Activated CD8-positive, alpha-beta T cell treated with anti-CD3 and anti-CD28 coated beads for 36 hours (primary cell): ENCODE results near the gene BFSP1. TPM values are rescaled to one million over a fixed set of nuclear protein-coding genes. Genes with fewer than 3 reads are reported as not detected.

Experiments used
- ATAC-seq: fragments of 200-7000 bp; cut with Tn5 transposase; one replicate; pipeline ENCODE4 v1.10.0; 2021; ENCODE audit warnings: mild to moderate bottlenecking, moderate library complexity
- CTCF ChIA-PET: fragments of 350-600 bp; sonication (Branson Sonifier 250); formaldehyde crosslinking; loops from one replicate; lab custom pipeline; 2021; ENCODE audit warnings: antibody characterized with exemption; lab: Charles Lee
- POLR2A ChIA-PET: fragments of 350-600 bp; sonication (Branson Sonifier 250); formaldehyde crosslinking; loops from one replicate; lab custom pipeline; 2021; ENCODE audit warnings: antibody characterized with exemption; lab: Charles Lee
- DNase-seq: peaks from one replicate; pipeline ENCODE4 v3.0.0-alpha.2; 2020
- H3K27ac Mint-ChIP-seq: one replicate; pipeline ENCODE4 v1.8.0; 2021; ENCODE audit warnings: mild to moderate bottlenecking, mixed read lengths
- H3K27me3 Mint-ChIP-seq: one replicate; pipeline ENCODE4 v1.8.0; 2021; ENCODE audit warnings: mixed read lengths
- H3K36me3 Mint-ChIP-seq: one replicate; pipeline ENCODE4 v1.8.0; 2021; ENCODE audit warnings: low read depth, mixed read lengths
- H3K4me1 Mint-ChIP-seq: one replicate; pipeline ENCODE4 v1.8.0; 2021; ENCODE audit warnings: low read depth, mixed read lengths
- H3K4me3 Mint-ChIP-seq: one replicate; pipeline ENCODE4 v1.8.0; 2021; ENCODE audit warnings: mild to moderate bottlenecking, moderate library complexity, mixed read lengths
- H3K9me3 Mint-ChIP-seq: one replicate; pipeline ENCODE4 v1.8.0; 2021; ENCODE audit warnings: mixed read lengths
- intact Hi-C: fragments of 100-400 bp; cut with micrococcal nuclease; formaldehyde crosslinking; loops from one replicate; pipeline ENCODE4 v1.10.0; 2022
- total RNA-seq, 2 experiments: library from RNA; stranded (reverse); gene quantifications; one replicate each; pipeline ENCODE4 v1.2.3, GENCODE V29; 2021
- TF ChIP-seq, protein P1 (sequence below): fragments of 200-600 bp; IDR thresholded peaks from one replicate; pipeline ENCODE4 v1.8.0; 2022; ENCODE audit warnings: antibody characterized with exemption, mild to moderate bottlenecking

BFSP1 gene
- total RNA-seq, 2 experiments from 2014 or later: 0.18 TPM

DNA sequence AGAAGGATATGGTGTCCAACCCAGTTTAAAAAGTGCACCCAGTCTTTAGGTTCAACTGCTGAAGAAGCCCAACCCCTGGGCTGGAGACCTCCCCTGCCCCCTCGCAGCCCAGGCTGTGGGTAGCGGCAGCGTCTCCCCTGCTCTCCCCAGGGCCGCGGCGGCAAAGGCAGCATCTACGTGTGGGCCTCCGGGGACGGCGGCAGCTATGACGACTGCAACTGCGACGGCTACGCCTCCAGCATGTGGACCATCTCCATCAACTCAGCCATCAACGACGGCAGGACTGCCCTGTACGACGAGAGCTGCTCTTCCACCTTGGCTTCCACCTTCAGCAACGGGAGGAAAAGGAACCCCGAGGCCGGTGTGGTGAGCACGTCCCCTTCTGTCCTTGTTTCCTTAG is 77.6 kb downstream of the BFSP1 start:
- DNase-seq: no peak
- Mint-ChIP-seq H3K4me3 (no peak overlapping the region), H3K36me3 (no peaks in the 10 kb centered on the region), H3K9me3 (no peaks in the 10 kb centered on the region), H3K27me3 (peaks cover 9% of the 10 kb centered on the region), H3K27ac (no peak overlapping the region), H3K4me1 (no peaks in the 10 kb centered on the region)
- POLR2A ChIA-PET: no interaction called here
- intact Hi-C loops: no loop called here
- TF ChIP-seq, protein P1, sequence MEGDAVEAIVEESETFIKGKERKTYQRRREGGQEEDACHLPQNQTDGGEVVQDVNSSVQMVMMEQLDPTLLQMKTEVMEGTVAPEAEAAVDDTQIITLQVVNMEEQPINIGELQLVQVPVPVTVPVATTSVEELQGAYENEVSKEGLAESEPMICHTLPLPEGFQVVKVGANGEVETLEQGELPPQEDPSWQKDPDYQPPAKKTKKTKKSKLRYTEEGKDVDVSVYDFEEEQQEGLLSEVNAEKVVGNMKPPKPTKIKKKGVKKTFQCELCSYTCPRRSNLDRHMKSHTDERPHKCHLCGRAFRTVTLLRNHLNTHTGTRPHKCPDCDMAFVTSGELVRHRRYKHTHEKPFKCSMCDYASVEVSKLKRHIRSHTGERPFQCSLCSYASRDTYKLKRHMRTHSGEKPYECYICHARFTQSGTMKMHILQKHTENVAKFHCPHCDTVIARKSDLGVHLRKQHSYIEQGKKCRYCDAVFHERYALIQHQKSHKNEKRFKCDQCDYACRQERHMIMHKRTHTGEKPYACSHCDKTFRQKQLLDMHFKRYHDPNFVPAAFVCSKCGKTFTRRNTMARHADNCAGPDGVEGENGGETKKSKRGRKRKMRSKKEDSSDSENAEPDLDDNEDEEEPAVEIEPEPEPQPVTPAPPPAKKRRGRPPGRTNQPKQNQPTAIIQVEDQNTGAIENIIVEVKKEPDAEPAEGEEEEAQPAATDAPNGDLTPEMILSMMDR: no peak
- CTCF ChIA-PET: interaction anchor here (1.0 kb wide), 1 partner anchor 24 kb away, joined by 3 read pairs; no protein-coding TSS in a partner anchor
- no peak for ATAC-seq

DNA sequence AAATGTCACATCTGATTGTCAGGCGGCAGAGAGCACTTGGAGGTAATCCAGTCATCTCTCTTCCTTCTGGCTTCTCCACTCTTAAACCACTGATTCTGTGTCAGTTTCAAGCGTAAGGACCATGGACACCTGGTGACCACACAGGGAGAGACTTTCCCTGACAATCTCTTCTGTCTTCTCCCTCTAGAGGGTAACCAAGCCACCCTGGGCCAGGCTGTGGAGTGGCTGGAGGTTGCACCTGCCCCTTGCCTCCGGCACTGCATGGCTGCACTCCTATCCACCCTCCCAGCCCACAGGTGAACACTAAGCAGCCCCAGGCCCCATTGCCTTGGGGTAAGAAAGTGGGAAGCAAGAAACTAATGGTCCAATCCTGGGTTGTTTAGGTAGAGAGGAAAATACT is 78.7 kb downstream of the BFSP1 start:
- intact Hi-C loops: no loop called here
- Mint-ChIP-seq H3K27ac (no peak overlapping the region), H3K27me3 (peaks cover 9% of the 10 kb centered on the region), H3K36me3 (no peaks in the 10 kb centered on the region), H3K4me3 (no peak overlapping the region), H3K4me1 (no peaks in the 10 kb centered on the region), H3K9me3 (no peaks in the 10 kb centered on the region)
- TF ChIP-seq, protein P1: no peak
- ChIA-PET CTCF (no interaction called here), POLR2A (no interaction called here)
- ATAC-seq (no peak), DNase-seq (no peak)

DNA sequence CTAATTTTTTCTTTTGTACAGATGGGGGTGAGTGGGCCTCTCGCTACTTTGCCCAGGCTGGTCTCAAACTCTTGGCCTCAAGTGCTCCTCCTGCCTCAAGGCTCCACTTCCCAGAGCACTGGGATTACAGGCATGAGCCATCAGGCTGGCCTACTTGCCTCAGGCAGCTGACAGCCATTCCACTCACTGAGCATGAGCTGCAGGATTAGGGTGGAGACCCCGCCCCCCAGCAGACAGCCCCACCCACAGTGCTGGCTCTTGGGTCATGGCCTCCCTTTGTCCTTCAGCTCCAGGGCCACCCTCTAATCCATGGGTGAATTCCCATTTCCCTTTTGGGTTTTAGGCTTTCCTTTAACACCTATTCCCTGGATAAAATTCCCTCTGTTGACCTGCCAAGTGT is 82.1 kb downstream of the BFSP1 start:
- DNase-seq (no peak), ATAC-seq (no peak)
- TF ChIP-seq, protein P1: no peak
- Mint-ChIP-seq H3K27ac (no peak overlapping the region), H3K36me3 (no peaks in the 10 kb centered on the region), H3K27me3 (peaks cover 14% of the 10 kb centered on the region), H3K4me3 (no peak overlapping the region), H3K9me3 (no peaks in the 10 kb centered on the region), H3K4me1 (no peaks in the 10 kb centered on the region)
- ChIA-PET CTCF (interaction anchor here (1.7 kb wide), 1 partner anchor 15 kb away, joined by 4 read pairs; no protein-coding TSS in a partner anchor), POLR2A (no interaction called here)
- intact Hi-C loops: no loop called here

DNA sequence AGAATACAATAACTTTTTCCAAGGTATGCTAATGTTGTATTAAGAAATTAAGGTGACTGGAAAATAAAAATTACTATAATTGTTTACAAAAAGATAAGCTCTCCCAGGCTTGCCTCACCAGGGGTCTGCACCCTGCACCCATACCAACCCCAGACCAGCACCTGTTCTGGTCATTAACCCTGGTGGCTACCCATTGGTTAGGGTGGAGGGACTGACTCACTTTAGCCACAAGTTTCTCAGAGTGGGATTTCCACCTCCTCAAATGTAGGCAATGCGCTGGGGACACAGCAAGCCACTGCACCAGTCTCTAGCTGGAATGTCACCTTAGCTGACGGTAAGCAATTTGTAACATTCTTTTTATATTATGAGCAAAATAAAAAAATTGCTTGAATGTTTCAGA is 83.1 kb downstream of the BFSP1 start:
- ChIA-PET CTCF (interaction anchor here (1.7 kb wide), 1 partner anchor 14 kb away, joined by 4 read pairs; no protein-coding TSS in a partner anchor), POLR2A (no interaction called here)
- Mint-ChIP-seq H3K9me3 (no peaks in the 10 kb centered on the region), H3K36me3 (no peaks in the 10 kb centered on the region), H3K4me3 (no peak overlapping the region), H3K4me1 (no peaks in the 10 kb centered on the region), H3K27me3 (peaks cover 10% of the 10 kb centered on the region), H3K27ac (no peak overlapping the region)
- TF ChIP-seq, protein P1: no peak
- no peak for DNase-seq
- ATAC-seq: no peak
- intact Hi-C loops: no loop called here

DNA sequence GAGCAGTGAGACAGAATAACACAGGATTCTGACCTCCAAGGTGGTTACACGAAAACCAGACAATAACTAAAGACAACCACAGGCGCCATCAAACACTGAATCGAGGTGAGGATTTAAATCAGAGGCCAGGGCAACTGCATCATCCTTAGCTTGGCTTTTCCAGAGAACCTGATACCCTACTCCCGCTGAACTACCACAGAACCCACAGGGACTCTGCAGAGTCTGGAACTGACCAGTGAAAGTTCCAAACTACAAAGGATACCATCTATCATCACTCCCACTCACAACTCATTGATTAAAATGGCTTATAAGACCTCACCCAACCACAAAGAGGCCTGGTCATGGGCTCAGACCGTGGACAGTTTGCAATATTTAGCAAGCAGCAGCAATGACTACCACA is 85.0 kb downstream of the BFSP1 start:
- H3K36me3 Mint-ChIP-seq: no peaks in the 10 kb centered on the region
- no peak overlapping the region for H3K4me3 Mint-ChIP-seq
- POLR2A ChIA-PET: no interaction called here
- intact Hi-C loops: no loop called here
- CTCF ChIA-PET: no interaction called here
- DNase-seq: no peak
- H3K4me1 Mint-ChIP-seq: no peaks in the 10 kb centered on the region
- no peak for ATAC-seq
- H3K27ac Mint-ChIP-seq: no peak overlapping the region
- peaks cover 10% of the 10 kb centered on the region for H3K27me3 Mint-ChIP-seq
- TF ChIP-seq, protein P1: no peak
- no peaks in the 10 kb centered on the region for H3K9me3 Mint-ChIP-seq
